Upper lobe of right lung (tissue), 1 donor: Measurements from ENCODE around the gene TAF1L. TPM values are rescaled to one million over a fixed set of nuclear protein-coding genes. Genes with fewer than 3 reads are reported as not detected.
A peak's percentile ranks its signal among the peaks of the same experiment; 100 is the strongest.
"Not testable (repeated sequence)": the region's sequence is repeated elsewhere in the genome, so short reads cannot be mapped to it uniquely, and the experiment has no call there.

Experiments used
- ATAC-seq: fragments of 200-7000 bp; cut with Tn5 transposase; one replicate; pipeline ENCODE4 v1.9.1; 2020; ENCODE audit warnings: mild to moderate bottlenecking, moderate library complexity
- DNase-seq: peaks from one replicate; pipeline ENCODE4 v3.0.0-alpha.2; 2020
- H3K27ac ChIP-seq: fragments of 200-600 bp; one replicate; pipeline ENCODE4 v1.8.0; 2022
- H3K27me3 ChIP-seq: fragments of 200-600 bp; one replicate; pipeline ENCODE4 v1.8.0; 2022; ENCODE audit warnings: mild to moderate bottlenecking
- H3K36me3 ChIP-seq: fragments of 200-600 bp; one replicate; pipeline ENCODE4 v1.8.0; 2022
- H3K4me1 ChIP-seq: fragments of 200-600 bp; one replicate; pipeline ENCODE4 v1.8.0; 2022
- H3K4me3 ChIP-seq: fragments of 200-600 bp; one replicate; pipeline ENCODE4 v1.8.0; 2022; ENCODE audit warnings: mild to moderate bottlenecking
- H3K9me3 ChIP-seq: fragments of 200-600 bp; one replicate; pipeline ENCODE4 v1.8.0; 2022
- intact Hi-C: fragments of 100-400 bp; cut with DNase I; formaldehyde crosslinking; loops from one replicate; pipeline ENCODE4 v1.11.0; 2022
- total RNA-seq: library from RNA; stranded (reverse); fragmentation: NEBNext Ultra II Directional; extraction: Animal tissue kit (Norgen Biotek cat#: 25700); gene quantifications from one replicate; pipeline ENCODE4 v1.2.1, GENCODE V29; 2021
- TF ChIP-seq, protein P1 (sequence below): fragments of 200-600 bp; IDR thresholded peaks from one replicate; pipeline ENCODE4 v1.8.0; 2022; ENCODE audit warnings: antibody characterized with exemption
- donor health status: DM: no; HTN: yes; CAD: no; lungs with severe emphysema.

The TAF1L gene
- total RNA-seq, 1 donor from 2014 or later = not detected

DNA sequence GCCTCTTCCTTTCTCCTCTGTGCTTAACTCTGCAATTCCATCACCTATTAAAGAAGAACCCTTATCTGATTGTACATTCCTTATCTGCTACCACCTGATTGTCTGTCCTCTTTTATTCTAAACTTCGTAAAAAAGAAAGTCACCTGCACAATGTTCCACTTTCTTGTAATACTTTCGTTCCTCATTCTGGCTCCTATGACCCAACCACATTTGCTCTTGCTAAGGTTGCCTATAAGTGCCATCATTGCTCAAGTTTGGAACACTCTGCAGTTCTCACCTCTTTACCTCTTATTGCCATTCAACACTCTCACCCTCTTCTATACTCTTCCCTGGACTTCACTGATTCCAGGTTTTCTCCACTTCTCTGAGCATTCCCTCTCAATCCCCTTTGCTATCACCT lies 10.1 kb downstream of the TAF1L start:
- DNase-seq (no peak), ATAC-seq (no peak)
- Histone ChIP-seq H3K4me3 (no peak overlapping the region), H3K36me3 (no peaks in the 10 kb centered on the region), H3K4me1 (no peaks in the 10 kb centered on the region), H3K27ac (no peak overlapping the region), H3K27me3 (no peaks in the 10 kb centered on the region), H3K9me3 (no peaks in the 10 kb centered on the region)
- TF ChIP-seq, protein P1, sequence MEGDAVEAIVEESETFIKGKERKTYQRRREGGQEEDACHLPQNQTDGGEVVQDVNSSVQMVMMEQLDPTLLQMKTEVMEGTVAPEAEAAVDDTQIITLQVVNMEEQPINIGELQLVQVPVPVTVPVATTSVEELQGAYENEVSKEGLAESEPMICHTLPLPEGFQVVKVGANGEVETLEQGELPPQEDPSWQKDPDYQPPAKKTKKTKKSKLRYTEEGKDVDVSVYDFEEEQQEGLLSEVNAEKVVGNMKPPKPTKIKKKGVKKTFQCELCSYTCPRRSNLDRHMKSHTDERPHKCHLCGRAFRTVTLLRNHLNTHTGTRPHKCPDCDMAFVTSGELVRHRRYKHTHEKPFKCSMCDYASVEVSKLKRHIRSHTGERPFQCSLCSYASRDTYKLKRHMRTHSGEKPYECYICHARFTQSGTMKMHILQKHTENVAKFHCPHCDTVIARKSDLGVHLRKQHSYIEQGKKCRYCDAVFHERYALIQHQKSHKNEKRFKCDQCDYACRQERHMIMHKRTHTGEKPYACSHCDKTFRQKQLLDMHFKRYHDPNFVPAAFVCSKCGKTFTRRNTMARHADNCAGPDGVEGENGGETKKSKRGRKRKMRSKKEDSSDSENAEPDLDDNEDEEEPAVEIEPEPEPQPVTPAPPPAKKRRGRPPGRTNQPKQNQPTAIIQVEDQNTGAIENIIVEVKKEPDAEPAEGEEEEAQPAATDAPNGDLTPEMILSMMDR = no peak
- intact Hi-C loops = no loop called here

DNA sequence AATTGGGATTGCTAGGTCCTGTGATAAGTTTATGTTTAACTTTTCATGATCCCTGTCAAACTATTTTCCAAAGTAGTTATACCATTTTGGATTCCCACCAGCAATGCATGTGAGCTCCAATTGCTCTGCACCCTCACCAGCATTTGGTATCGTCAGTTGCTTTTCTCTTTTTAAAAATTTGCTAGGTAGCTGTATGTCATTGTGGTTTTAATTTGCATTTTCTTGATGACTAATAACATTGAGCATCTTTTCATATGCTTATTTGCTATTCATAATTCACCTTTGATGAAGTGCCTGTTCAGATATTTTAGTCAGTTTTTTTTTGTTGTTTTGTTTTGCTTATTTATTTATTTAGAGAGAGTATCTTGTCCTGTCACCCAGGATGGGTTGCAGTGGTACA lies 12.5 kb downstream of the TAF1L start:
- H3K9me3 ChIP-seq = no peaks in the 10 kb centered on the region
- no peaks in the 10 kb centered on the region for H3K4me1 ChIP-seq
- H3K27ac ChIP-seq = no peak overlapping the region
- H3K36me3 ChIP-seq = no peaks in the 10 kb centered on the region
- TF ChIP-seq, protein P1 = no peak
- H3K4me3 ChIP-seq = no peak overlapping the region
- no peaks in the 10 kb centered on the region for H3K27me3 ChIP-seq
- DNase-seq = no peak
- ATAC-seq = no peak
- intact Hi-C loops = no loop called here

DNA sequence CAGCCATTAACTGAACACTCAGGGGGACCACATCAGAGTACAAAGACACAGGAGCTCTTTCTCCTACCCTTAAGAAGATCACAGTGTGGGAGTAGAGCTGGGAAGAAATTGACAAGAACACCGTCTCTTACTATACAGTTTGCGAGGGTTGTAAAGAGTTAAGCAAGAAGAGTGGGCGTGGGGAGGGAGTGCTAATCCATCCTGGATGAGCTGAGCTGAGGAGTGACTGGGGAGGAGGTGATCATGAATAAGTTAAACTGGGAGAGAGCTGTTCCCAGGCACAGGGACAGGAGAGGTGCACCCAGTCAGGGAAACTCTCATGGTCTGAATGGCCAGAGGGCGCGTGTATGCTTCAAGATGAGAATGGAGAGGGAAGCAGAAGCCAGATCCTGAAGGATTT lies 17.2 kb downstream of the TAF1L start:
- TF ChIP-seq, protein P1 = no peak
- intact Hi-C loops = no loop called here
- Histone ChIP-seq H3K36me3 (no peaks in the 10 kb centered on the region), H3K4me3 (no peak overlapping the region), H3K9me3 (no peaks in the 10 kb centered on the region), H3K4me1 (no peaks in the 10 kb centered on the region), H3K27me3 (peaks cover 7% of the 10 kb centered on the region), H3K27ac (no peak overlapping the region)
- no peak for ATAC-seq
- DNase-seq = no peak

DNA sequence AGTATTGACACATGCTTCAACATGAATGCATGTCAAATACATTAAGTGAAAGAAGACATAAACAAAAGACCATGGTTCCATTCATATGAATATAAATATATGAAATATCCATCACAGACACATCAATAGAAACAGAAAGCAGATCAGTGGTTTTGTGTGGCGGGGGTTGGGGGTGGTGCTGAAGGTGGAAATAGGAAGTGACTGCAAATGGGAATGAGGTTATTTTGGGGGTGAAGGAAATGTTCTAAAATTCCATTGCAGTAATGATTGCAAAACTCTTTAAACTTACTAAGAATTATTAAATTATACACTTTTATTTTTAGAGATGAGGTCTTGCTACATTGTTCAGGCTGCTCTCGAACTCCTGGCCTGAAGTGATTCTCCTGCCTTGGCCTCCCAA lies 28.7 kb downstream of the TAF1L start:
- ATAC-seq (no peak), DNase-seq (no peak)
- H3K9me3 ChIP-seq = no peaks in the 10 kb centered on the region
- H3K27ac ChIP-seq = no peak overlapping the region
- H3K36me3 ChIP-seq = no peaks in the 10 kb centered on the region
- no peak overlapping the region for H3K4me3 ChIP-seq
- intact Hi-C loops = no loop called here
- TF ChIP-seq, protein P1 = no peak
- no peaks in the 10 kb centered on the region for H3K27me3 ChIP-seq
- no peaks in the 10 kb centered on the region for H3K4me1 ChIP-seq

DNA sequence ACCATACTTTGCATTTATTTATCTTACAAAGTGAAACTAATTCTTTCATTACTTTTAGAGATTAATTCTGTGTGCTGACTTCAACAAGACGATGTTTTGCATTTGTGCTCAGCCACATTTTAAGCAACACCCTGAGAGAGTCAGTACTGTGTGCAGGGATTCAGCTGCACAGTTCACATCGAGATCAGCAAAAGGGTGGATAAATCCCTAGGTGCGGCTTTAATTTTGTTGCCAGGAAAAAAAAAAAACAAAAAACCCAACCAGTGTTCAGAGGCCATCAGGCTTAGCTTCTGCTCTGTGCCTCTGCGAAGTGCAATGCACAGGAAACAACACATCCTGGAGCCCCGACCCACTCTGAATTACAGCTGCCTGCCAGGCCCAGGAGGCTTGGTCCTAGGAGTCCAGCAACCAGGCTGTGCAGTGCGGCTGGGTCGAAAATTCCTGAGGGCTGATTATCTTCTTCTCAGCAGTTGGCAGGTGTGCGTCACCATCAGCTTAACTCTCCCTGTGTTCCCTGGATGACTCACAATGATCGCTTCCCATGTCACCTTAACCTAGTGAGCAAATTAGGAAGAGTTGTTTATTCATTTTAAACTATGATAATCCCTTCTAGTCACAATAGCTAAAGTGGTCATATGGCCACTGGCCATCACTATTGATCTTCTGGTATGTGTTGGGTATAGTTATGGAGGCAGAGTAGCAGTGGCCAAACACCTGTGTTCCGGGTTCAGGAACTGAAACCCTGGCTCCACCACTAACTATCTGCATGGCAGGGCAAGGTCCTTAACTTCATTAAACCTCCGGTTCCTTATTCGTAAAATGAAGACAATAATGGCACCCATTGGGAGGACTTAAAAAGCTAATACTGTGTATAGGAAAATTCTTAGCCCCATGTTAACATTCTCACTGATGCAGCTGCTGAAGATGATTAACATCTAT lies 31.3 kb downstream of the TAF1L start:
- no peaks in the 10 kb centered on the region for H3K4me1 ChIP-seq
- ATAC-seq (no peak), DNase-seq (no peak)
- TF ChIP-seq, protein P1 = no peak
- no peaks in the 10 kb centered on the region for H3K36me3 ChIP-seq
- intact Hi-C loops = no loop called here
- no peak overlapping the region for H3K27ac ChIP-seq
- no peaks in the 10 kb centered on the region for H3K9me3 ChIP-seq
- H3K27me3 ChIP-seq = no peaks in the 10 kb centered on the region
- no peak overlapping the region for H3K4me3 ChIP-seq

DNA sequence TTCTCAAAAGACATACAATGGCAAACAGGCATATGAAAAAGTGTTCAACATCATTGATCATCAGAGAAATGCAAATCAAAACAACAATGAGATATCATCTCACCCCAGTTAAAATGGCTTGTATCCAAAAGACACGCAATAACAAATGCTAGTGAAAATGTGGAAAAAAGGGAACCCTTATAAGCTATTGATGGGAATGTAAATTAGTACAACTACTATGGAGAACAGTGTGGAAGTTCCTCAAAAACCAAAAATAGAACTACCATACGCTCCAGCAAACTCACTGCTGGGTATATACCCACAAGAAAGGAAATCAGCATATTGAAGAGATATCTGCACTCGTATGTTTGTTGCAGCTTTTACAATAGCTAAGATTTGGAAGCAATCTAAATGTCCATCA lies 36.4 kb downstream of the TAF1L start:
- H3K4me3 ChIP-seq, H3K9me3 ChIP-seq, H3K27me3 ChIP-seq, H3K4me1 ChIP-seq, H3K36me3 ChIP-seq, H3K27ac ChIP-seq, DNase-seq, intact Hi-C loops: not testable (repeated sequence)
- peak; percentile 16 for ATAC-seq
